Suprapubic skin (tissue), 4 donors: Measurements from ENCODE around the gene NOMO2. TPM values are rescaled to one million over a fixed set of nuclear protein-coding genes. Genes with fewer than 3 reads are reported as not detected.
"Not testable (repeated sequence)": the region's sequence is repeated elsewhere in the genome, so short reads cannot be mapped to it uniquely, and the experiment has no call there.

Experiments used
- DNase-seq, 2 donors: peaks; one replicate each; pipeline ENCODE4 v3.0.0-alpha.2; 2019; ENCODE audit warnings: low spot score in 2 of 2
- H3K27ac ChIP-seq: fragments of 200-600 bp; sonication (generic); one replicate; pipeline ENCODE4 v1.5.1; 2019
- H3K27me3 ChIP-seq: fragments of 200-600 bp; sonication (generic); one replicate; pipeline ENCODE4 v1.5.1; 2019
- H3K36me3 ChIP-seq: fragments of 200-600 bp; sonication (generic); one replicate; pipeline ENCODE4 v1.5.1; 2019
- H3K4me1 ChIP-seq: fragments of 200-600 bp; sonication (generic); one replicate; pipeline ENCODE4 v1.5.1; 2019
- H3K4me3 ChIP-seq: fragments of 200-600 bp; sonication (generic); one replicate; pipeline ENCODE4 v1.5.1; 2019; ENCODE audit warnings: mild to moderate bottlenecking
- H3K9me3 ChIP-seq: fragments of 200-600 bp; sonication (generic); one replicate; pipeline ENCODE4 v1.5.1; 2019
- WGBS: methylation state at CpG from one replicate; pipeline ENCODE4 v1.1.5; 2018; 5-methylcytosine and 5-hydroxymethylcytosine counted together
- total RNA-seq, 4 donors: library from RNA; depleted of rRNA; stranded (reverse); fragments of >200 nt; gene quantifications; one replicate each; pipeline ENCODE4 v1.1.0, GENCODE V29; 2016

The NOMO2 gene
- total RNA-seq, 4 donors from 2014 or later: 48.3 to 66.5 (median 58.8) TPM

GRCh38 chr16:18522637-18523036 lies 39.3 kb downstream of the NOMO2 start:
- H3K27me3 ChIP-seq, DNase-seq, H3K4me3 ChIP-seq, H3K36me3 ChIP-seq, H3K4me1 ChIP-seq, H3K9me3 ChIP-seq, H3K27ac ChIP-seq: not testable (repeated sequence)
- no CpG with 5 or more reads among the region's 9 CpGs for WGBS

- not testable (repeated sequence) for H3K4me1 ChIP-seq, H3K27ac ChIP-seq, H3K36me3 ChIP-seq, H3K4me3 ChIP-seq, H3K27me3 ChIP-seq, DNase-seq, H3K9me3 ChIP-seq
- no CpG with 5 or more reads among the region's 15 CpGs for WGBS
Measured at GRCh38 chr16:18521445-18522181, 40.3 kb downstream of the NOMO2 start.

GRCh38 chr16:18518536-18519283 lies 43.2 kb downstream of the NOMO2 start:
- not testable (repeated sequence) for H3K27ac ChIP-seq, H3K9me3 ChIP-seq, H3K27me3 ChIP-seq, DNase-seq, H3K4me1 ChIP-seq, H3K36me3 ChIP-seq, H3K4me3 ChIP-seq
- WGBS: no CpG with 5 or more reads among the region's 12 CpGs

DNA sequence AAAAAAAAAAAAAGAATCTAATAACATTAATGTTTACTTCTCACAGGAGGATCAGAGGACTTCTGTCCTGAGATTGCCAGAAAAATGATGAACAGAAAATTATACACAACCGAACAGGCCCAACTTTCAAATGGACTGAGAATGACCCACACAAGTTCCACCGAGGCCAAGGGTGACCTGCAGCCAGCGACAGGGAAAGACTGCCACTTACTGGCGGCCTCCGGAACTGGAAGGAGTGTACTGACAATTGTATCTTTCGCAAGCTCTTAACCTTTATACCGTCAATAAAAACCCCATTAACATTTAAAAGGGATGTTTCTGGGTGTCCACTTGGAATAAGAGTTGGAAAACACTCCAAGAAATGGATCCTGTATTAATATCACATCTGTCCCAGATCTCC lies 63.5 kb downstream of the NOMO2 start:
- not testable (repeated sequence) for H3K4me3 ChIP-seq, H3K27me3 ChIP-seq, H3K9me3 ChIP-seq, DNase-seq, H3K36me3 ChIP-seq, H3K4me1 ChIP-seq, H3K27ac ChIP-seq
- no CpG with 5 or more reads among the region's 7 CpGs for WGBS

DNA sequence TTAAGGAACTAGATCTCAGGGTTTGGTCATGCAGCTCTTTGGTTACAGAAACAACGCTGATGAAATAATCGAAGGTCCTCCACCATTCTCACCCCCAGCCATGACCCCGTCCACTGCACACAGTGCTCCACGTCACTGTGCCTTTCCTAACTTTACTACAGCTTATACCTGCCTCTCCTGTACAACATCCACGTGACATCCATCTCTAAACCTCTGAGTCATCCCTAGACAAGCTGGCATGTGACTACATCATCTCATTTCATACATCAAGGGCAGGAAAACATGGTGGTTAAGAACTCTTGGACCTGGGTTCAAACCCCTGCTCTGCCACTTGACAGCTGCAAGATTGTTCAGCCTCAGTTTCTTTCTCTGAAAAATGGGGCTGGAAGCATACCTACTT lies 64.9 kb downstream of the NOMO2 start:
- H3K27me3 ChIP-seq, H3K27ac ChIP-seq, DNase-seq, H3K4me1 ChIP-seq, H3K36me3 ChIP-seq, H3K4me3 ChIP-seq, H3K9me3 ChIP-seq: not testable (repeated sequence)
- WGBS: no CpG with 5 or more reads among the region's 5 CpGs

DNA sequence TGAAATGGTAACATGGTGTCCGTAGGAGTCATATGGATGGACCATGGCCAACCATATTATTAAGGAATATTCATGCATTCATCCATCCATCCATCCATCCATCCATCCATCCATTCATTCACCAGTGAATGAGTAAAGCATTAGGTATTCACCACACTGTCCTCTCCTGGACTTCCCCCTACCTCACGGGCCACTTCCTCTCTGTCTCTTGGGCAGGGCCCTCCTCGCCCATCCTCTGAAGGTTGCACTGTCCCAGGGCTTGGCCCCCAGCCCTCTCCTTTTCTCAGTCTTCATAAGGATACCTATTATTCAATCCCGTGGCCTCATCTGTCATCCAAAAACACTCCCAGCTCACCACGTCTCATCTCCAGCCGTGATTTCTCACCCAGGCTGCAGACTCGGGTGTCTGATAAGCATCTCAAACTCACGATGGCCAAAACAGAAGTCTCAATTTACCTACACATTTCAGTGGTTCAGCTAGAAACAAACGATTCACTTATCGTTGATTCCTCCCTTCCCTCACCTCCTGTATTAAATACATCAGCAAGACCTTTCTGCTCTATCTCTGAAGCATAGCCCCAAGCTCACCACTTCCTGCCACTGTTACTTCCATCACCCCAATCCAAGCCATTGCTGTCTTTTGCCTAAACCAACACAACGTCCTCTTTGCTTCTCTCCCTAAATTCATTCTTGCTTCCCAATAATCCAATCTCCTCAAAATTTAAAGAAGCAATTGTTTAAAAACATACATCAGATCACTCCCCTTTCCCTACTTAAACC lies 69.6 kb downstream of the NOMO2 start:
- not testable (repeated sequence) for DNase-seq, H3K27me3 ChIP-seq, H3K36me3 ChIP-seq, H3K27ac ChIP-seq, H3K4me1 ChIP-seq, H3K4me3 ChIP-seq, H3K9me3 ChIP-seq
- WGBS: no CpG with 5 or more reads among the region's 11 CpGs

- H3K4me3 ChIP-seq, DNase-seq, H3K27ac ChIP-seq, H3K36me3 ChIP-seq, H3K27me3 ChIP-seq, H3K9me3 ChIP-seq, H3K4me1 ChIP-seq: not testable (repeated sequence)
- no CpG with 5 or more reads among the region's 8 CpGs for WGBS
Measured at GRCh38 chr16:18436025-18436424, 125.9 kb downstream of the NOMO2 start.

DNA sequence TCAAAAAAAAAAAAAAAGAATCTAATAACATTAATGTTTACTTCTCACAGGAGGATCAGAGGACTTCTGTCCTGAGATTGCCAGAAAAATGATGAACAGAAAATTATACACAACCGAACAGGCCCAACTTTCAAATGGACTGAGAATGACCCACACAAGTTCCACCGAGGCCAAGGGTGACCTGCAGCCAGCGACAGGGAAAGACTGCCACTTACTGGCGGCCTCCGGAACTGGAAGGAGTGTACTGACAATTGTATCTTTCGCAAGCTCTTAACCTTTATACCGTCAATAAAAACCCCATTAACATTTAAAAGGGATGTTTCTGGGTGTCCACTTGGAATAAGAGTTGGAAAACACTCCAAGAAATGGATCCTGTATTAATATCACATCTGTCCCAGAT lies 146.1 kb downstream of the NOMO2 start:
- not testable (repeated sequence) for H3K4me3 ChIP-seq, H3K4me1 ChIP-seq, H3K36me3 ChIP-seq, H3K27me3 ChIP-seq, H3K27ac ChIP-seq, H3K9me3 ChIP-seq, DNase-seq
- WGBS: no CpG with 5 or more reads among the region's 7 CpGs

- DNase-seq, H3K27me3 ChIP-seq, H3K4me3 ChIP-seq, H3K27ac ChIP-seq, H3K4me1 ChIP-seq, H3K9me3 ChIP-seq, H3K36me3 ChIP-seq: not testable (repeated sequence)
- no CpG with 5 or more reads among the region's 11 CpGs for WGBS
Measured at GRCh38 chr16:18409532-18410293, 152.2 kb downstream of the NOMO2 start.

DNA sequence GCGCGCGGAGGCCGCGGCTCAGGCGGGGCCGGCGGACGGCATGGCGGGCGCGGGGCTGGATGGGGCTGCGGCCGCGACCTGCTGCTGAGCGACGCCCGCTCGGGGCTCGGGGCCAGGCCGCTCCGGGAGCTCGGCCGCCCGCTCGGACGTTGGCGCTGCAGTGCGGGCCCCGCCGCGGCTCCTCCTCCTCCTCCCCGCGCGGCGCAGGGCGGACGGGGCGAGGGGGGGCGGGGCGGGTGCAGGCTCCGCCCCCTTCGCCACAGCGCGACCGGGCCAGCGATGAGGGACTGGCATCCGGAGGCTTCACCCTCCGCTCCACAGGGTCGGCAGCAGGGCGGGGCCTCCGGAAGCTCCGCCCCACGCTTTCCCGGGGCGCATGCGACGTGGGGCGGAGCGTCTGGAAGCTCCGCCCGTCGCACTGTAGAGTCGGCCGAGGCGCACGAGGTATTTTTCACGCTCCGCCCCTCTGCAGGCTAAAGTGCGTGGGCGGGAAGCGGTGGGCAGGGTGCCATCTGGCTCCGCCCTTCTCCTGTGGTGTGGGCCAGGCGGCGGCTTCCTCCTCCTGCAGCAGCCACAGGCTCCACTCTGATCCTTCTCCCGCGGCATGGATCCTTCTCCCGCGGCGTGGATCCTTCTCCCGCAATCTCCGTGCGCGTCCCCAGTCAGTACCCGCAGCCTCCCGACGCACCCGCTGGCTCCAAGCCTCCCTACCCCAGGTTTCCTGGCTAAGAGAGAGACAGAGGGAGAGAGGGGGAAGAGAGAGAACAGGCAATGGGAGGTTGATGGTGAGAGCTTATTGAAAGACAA lies 159.8 kb downstream of the NOMO2 start:
- not testable (repeated sequence) for H3K4me1 ChIP-seq, H3K27me3 ChIP-seq
- no CpG with 5 or more reads among the region's 88 CpGs for WGBS

DNA sequence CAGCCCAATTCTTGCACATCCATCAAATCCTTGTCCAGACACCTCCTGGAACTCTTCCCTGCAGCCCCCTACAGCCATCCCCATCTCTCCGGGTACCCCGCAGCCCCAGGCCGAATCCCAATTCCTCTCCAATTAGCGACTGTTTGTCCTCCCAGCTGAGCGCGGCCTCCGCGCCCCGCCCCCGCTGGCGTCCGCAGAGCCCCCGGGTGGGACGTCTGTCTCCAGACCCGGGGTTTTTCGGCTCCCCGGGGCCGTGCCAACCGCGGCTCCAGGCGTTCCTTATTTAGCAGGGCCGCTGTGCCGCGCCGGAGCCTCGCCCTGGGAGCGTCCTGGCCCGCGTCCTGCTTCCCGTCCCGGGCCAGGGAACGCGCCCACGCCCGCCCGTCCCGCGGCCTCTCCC lies 160.7 kb downstream of the NOMO2 start:
- not testable (repeated sequence) for H3K4me1 ChIP-seq, H3K27me3 ChIP-seq, H3K27ac ChIP-seq, H3K9me3 ChIP-seq, H3K36me3 ChIP-seq
- no CpG with 5 or more reads among the region's 38 CpGs for WGBS
- DNase-seq: peak; percentile 69 to 71
- peak overlapping the region; percentile 46 for H3K4me3 ChIP-seq

More for the DNA sequence above, 159.8 kb downstream of the NOMO2 start:
- not testable (repeated sequence) for DNase-seq, H3K9me3 ChIP-seq, H3K4me3 ChIP-seq, H3K27ac ChIP-seq, H3K36me3 ChIP-seq

DNA sequence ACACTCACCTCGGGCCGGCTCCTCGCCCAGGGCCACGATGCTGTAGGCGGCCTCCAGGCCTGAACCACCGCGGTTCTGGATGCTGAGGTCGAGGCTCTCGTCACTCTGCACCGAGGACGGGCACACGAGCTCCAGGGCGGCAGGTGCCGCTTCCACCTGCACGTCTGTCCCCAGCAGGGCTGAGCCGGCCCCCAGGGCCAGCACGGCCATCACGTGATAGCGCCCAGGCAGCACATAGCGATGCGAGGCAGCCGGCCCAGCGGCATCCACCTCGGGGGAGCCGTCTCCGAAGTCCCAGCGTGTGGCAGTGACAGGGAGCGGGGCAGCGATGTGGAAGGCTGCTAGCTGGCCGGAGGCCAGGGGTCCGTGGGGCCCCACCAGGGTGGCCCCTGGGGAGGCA lies 167.5 kb downstream of the NOMO2 start:
- no CpG with 5 or more reads among the region's 31 CpGs for WGBS
- H3K27ac ChIP-seq, H3K9me3 ChIP-seq, H3K4me3 ChIP-seq, H3K27me3 ChIP-seq, DNase-seq, H3K4me1 ChIP-seq, H3K36me3 ChIP-seq: not testable (repeated sequence)

GRCh38 chr16:18387767-18388166 lies 174.1 kb downstream of the NOMO2 start:
- not testable (repeated sequence) for H3K36me3 ChIP-seq
- no CpG with 5 or more reads among the region's 43 CpGs for WGBS

More at GRCh38 chr16:18387767-18388166, 174.1 kb downstream of the NOMO2 start:
- not testable (repeated sequence) for H3K27ac ChIP-seq, DNase-seq, H3K27me3 ChIP-seq, H3K9me3 ChIP-seq, H3K4me3 ChIP-seq, H3K4me1 ChIP-seq
